Measurements from ENCODE around the gene IL18R1.
"Not testable (repeated sequence)": the region's sequence is repeated elsewhere in the genome, so short reads cannot be mapped to it uniquely, and the experiment has no call there.

IL18R1 gene

DNA sequence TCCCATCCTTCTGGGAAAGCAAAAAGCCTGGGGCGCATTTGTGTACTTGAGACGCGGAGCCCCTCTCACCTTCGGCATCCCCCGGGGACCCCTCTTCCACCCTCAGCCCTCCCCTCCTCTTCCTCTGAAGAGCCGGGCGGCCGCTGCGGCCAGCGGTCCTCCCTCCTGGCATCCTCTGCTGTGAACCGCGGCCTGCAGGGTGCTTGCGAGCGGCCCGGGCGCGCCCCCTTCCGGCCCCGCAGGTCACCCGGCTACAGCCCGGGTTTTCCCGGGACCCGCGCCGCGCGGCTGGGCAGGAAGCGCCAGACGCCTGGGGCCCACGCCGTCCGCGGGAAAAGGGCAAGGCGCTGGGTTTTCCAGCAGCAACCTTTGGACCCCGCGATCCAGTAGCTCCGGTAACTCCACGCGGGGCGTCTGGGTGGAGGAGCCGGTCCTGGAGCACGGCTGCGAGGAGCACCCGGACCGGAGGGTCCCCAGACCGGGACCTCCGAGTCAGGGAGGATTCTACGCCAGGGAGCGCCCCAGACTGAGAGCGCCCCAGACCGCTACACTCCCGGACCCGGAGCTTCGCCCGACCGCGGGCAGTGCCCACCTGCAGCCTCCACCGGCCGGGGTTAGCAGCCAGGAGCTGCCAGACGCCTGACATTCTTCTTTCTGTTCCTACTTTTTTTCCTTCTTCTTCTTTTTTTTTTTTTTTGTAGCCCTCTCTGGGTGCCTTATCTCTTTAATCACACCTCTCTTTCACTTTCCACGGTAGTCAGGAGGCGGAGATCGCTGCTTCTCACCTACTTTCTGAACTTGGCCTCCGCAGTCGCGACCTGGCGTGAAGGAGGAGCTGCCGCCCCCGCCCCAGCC is at the start of gene IL18R1:
Gene IL18R1 (plus strand): TSS at position 271 of the 855 bp plus-strand sequence. CDS start 6,865 bp downstream, outside the sequence.
- no peak for FAIRE-seq

GRCh38 chr2:102306125-102306524 is 49.5 kb upstream of the IL18R1 start:
- FAIRE-seq, result no peak

DNA sequence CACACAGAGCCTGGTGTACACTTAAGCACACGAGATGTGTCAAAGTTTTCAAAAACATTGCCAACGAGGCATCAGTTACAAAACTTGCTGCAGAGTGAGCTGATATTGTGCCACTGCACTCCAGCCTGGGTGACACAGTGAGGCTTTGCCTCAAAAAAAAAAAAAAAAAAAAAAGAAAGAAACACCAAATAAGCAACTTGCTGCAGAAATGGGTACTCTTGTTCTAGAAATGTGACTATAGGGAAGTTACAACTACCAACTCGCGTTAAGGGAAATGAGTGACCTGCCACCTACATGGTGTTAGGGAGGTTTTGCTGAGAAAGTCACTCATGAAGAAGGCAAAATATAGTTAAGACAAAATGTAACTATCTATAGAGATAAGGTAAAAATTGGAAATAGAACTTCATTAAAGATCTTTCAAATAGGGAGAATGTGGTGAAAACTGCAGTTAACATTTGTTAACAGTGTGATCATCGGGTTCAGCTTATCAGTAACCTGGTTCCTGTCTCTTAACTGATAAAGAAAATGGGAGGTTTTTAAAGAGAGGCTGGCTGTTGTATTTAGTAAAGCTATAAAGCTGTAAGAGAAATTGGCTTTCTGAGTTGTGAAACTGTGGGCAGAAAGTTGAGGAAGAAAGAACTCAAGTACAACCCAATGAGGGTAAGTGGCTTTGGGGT is 44.5 kb upstream of the IL18R1 start, which contains the start of gene IL1RL1:
Gene IL1RL1 (plus strand): TSS at position 600 of the 677 bp plus-strand sequence. CDS start 26,702 bp downstream, outside the sequence.
- no peak for FAIRE-seq

- no peak for FAIRE-seq
Observed at GRCh38 chr2:102313025-102313424, 42.6 kb upstream of the IL18R1 start.

- FAIRE-seq, result no peak
Observed at GRCh38 chr2:102313471-102313870, 42.1 kb upstream of the IL18R1 start.

DNA sequence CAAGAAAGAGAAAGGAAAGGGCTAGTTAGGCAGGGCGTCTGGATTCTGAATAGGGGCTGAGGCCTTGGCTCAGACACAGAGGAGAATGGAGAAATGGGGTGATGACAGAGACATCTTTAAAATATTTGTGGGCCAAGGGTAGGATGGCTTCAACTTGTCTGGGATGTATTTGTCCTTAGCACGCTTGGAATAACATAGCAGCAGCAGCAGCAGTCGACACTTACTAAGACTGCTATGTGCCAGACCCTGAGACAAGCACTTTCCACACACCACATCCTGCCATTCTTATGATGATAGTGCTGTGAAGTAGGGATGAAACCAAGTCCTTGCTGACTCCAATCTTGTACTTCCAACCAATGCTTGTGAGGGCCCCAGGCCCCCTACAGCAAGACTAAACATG is 41.6 kb upstream of the IL18R1 start:
- no peak for FAIRE-seq

GRCh38 chr2:102315921-102316320 is 39.7 kb upstream of the IL18R1 start:
- no peak for FAIRE-seq

- no peak for FAIRE-seq
Observed at GRCh38 chr2:102317715-102318114, 37.9 kb upstream of the IL18R1 start.

DNA sequence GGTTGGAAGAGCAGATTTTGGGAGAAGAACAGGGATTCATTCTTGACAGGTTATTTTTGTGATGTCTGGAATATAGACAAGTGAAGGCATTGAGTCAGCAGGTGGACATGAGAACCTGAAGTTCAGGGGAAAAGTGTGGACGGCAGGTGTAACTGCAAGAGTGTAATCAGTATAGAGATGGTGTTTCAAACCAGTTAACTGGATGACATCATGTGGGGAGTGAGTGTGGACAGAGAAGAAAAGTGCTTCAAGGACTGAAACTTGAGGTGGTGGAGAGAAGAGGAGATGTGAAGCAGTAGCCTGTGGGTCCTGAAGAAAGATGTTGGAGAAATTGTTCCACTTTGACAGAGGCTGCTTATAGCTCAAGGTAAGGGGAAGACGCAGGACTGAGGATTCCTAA is 37.2 kb upstream of the IL18R1 start:
- FAIRE-seq, result no peak

DNA sequence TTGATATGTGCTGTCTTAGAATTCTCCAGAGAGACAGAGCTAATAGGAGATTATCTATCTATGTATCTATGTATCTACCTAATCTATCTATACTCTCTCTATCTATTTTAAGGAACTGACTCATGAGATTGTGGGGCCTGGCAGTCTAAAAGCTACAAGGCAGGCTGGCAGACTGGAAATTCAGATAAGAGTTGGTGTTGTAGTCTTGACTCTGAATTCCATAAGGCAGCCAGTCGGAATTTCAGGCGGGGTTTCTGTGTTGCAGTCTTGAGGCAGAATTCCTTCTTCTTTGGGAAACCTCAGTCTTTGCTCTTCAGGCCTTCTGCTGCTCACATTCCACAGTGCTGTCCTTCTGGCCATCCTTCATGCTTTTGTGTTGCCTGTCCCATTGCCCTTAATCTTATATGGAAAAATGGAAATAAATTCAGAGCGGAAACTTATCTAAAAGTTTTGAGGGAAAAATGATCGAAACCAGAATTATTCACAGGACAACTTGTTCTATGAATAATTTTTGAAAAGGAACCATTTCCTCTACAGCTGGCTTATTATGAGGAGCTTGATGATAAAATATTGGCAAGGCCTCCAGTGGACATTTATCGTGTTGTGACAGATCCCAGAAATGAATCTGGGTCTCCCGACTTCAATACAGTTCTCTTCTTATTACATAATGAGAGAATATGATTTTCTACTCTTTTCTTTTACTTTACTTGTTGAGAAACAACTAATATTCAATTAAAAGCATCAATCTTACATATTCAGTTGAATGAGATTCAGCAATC is 33.5 kb upstream of the IL18R1 start:
- FAIRE-seq, result no peak

GRCh38 chr2:102324914-102325313 is 30.7 kb upstream of the IL18R1 start:
- not testable (repeated sequence) for FAIRE-seq

GRCh38 chr2:102331311-102331980 is 24.1 kb upstream of the IL18R1 start:
- FAIRE-seq, result no peak

DNA sequence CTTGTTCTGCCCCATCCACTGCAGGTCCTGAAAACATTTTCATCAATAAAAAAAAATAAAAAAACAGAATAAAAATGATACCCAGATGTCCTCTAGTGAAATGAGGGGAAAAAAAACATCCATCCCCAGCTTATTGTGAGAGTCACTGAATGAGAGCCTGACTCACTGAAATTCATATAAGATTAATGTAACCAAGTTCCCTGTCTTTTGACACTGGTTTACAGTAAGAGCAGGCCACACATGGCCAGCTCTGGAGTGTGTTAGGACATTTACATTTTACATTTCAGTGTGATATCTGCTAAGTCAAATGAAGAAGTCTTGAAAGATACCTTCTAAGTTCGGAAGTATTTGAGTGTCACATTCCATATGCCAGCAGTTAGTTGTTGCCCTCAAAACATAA is 21.1 kb upstream of the IL18R1 start:
- FAIRE-seq, result no peak

GRCh38 chr2:102335871-102336366 is 19.7 kb upstream of the IL18R1 start:
- no peak for FAIRE-seq

DNA sequence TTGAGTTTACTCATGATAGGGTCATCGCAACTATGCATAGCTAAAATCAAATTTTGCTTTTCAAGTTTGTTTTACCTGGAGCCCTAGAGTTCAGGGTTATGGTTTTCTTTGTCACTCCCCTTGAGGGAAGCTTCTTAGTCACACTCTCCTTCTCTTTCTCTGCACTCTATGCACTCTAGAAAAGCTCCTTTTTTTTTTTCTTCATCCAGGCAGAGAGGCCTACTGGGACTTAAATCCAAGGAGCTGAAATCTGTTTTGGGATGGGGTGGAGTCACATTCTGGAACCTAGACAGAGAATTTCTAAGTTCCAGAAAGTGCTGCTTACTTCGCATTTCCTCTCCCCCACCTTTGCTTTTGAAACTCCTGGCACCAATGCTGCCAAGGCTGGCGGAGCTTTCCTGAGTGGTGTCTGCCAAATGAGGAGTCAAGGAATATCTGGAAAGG is 19.1 kb upstream of the IL18R1 start:
- no peak for FAIRE-seq

DNA sequence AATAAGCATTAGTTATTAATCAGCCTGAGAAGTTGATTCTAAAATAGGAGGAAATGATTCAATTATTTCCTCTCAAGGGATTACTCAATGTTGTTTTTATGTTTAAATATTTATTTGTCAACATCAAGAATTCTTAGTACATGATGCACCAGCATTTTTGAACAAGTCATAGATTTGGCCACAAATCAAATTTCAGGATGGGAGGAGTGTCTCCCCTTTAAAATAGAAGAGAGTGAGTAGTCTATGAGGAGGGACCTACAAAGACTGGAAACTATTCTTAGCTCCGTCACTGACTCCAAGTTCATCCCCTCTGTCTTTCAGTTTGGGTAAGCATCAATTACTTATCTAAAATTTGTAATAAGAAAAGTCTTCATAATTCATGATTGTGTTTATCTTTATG is 18.6 kb upstream of the IL18R1 start:
- FAIRE-seq, result no peak

GRCh38 chr2:102337481-102338386 is 17.9 kb upstream of the IL18R1 start:
- FAIRE-seq, result no peak

- no peak for FAIRE-seq
Observed at GRCh38 chr2:102340778-102341177, 14.8 kb upstream of the IL18R1 start.

DNA sequence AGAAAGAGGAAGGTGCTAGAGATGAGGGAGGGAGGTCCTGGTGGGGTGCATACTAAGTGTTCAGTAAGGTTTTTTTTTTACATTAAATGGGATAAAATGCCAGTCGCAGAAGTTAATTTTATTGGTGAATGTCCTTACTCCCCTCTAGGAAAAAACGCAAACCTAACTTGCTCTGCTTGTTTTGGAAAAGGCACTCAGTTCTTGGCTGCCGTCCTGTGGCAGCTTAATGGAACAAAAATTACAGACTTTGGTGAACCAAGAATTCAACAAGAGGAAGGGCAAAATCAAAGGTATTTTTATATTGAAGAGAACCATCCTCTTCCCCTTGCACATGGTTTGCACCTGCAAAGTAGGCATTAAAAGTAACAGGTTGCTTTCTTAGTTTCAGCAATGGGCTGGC is 12.7 kb upstream of the IL18R1 start:
- no peak for FAIRE-seq

- no peak for FAIRE-seq
Observed at GRCh38 chr2:102344397-102344796, 11.2 kb upstream of the IL18R1 start.

DNA sequence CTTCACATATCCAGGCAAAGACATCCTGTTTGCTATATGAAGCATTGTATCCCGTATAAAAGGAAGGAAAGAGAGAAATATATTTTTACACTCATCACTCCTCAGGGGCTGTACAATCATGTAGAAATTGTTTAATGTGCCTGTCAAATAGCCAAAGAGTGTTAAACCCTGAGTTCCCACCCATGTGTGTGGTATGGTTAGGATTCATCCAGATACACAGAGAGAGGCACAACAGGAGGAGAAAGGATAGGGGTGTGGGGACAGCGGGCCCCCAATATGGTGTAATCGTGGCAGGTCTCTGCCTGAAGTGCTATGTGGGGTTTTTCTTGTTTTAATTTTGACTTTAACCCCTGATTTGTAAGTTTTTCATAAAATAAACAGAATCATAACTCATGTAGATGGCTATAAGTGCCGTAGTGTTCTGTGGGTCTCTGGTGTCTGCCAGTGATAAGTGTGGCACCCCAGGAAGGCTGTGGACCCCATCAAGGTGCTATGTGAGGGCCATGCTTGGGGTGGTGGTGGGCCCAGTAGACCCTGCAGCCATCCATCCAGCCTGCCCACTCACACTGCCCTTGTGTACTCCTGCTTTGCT is 10.2 kb upstream of the IL18R1 start:
- no peak for FAIRE-seq
